A549 (cell line): ENCODE results near the gene CASK.

Source experiments
- BHLHE40 ChIP-seq: IDR thresholded peaks from 2 replicates; pipeline ENCODE4 v1.6.1; 2012; ENCODE audit warnings: low read depth, low read length, inconsistent platforms
- CHD2 ChIP-seq: fragments of 150-350 bp; IDR thresholded peaks from 2 replicates; pipeline ENCODE4 v1.6.1; 2014; ENCODE audit warnings: low read length; ENCODE audit not compliant: partially characterized antibody
- E2F6 ChIP-seq: IDR thresholded peaks from 2 replicates; pipeline ENCODE4 v1.6.1; 2012; ENCODE audit warnings: low read depth, borderline replicate concordance
- HOXB5 ChIP-seq: fragments of 250-450 bp; sonication (Bioruptor Pico); IDR thresholded peaks from 2 replicates; pipeline ENCODE4 v1.5.0; 2020; ENCODE audit warnings: mild to moderate bottlenecking, moderate library complexity
- SREBF2 ChIP-seq: fragments of 450-650 bp; IDR thresholded peaks from 2 replicates; pipeline ENCODE4 v1.6.1; 2014; ENCODE audit warnings: mild to moderate bottlenecking, moderate library complexity
- TF ChIP-seq, protein P1 (sequence below): fragments of >200 bp; sonication (Bioruptor Twin); formaldehyde crosslinking; IDR thresholded peaks from 3 replicates; pipeline ENCODE4 v1.5.1; 2016
- TF ChIP-seq, protein P2 (sequence below): fragments of 450-650 bp; IDR thresholded peaks from 2 replicates; pipeline ENCODE4 v1.6.1; 2014; ENCODE audit warnings: antibody characterized with exemption

DNA sequence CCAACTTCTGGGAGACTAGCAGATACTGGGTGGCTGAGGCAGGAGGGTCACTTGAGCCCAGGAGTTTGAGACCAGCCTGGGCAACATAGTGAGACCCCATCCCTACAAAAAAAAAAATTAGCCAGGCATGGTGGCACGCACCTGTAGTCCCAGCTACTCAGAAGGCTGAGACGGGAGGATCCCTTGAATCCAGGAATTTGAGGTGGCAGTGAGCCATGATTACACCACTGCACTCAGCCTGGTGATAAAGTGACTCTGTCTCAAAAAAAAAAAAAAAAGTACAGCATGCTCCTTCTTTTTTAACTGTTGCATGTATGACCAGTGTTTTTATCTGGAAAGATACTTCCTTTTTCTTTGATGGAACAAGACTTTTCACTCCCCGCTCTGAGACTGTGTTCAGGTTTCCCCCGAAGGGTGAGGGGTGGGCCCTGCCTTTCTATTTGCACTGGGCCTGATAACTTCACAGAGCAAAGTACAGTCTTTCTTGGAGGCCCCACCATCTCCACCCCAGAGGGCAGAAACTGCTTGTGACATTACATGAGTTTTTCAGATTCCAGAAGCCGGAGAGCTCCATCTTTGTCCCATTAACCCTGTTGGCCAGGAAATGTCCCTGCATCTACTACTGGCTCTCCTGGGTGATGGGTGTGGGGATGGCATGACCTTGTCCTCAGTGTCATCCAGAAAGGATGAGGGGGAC is 441.1 kb downstream of the CASK start:
- TF ChIP-seq, protein P1, sequence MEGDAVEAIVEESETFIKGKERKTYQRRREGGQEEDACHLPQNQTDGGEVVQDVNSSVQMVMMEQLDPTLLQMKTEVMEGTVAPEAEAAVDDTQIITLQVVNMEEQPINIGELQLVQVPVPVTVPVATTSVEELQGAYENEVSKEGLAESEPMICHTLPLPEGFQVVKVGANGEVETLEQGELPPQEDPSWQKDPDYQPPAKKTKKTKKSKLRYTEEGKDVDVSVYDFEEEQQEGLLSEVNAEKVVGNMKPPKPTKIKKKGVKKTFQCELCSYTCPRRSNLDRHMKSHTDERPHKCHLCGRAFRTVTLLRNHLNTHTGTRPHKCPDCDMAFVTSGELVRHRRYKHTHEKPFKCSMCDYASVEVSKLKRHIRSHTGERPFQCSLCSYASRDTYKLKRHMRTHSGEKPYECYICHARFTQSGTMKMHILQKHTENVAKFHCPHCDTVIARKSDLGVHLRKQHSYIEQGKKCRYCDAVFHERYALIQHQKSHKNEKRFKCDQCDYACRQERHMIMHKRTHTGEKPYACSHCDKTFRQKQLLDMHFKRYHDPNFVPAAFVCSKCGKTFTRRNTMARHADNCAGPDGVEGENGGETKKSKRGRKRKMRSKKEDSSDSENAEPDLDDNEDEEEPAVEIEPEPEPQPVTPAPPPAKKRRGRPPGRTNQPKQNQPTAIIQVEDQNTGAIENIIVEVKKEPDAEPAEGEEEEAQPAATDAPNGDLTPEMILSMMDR: no peak
- TF ChIP-seq, protein P2, sequence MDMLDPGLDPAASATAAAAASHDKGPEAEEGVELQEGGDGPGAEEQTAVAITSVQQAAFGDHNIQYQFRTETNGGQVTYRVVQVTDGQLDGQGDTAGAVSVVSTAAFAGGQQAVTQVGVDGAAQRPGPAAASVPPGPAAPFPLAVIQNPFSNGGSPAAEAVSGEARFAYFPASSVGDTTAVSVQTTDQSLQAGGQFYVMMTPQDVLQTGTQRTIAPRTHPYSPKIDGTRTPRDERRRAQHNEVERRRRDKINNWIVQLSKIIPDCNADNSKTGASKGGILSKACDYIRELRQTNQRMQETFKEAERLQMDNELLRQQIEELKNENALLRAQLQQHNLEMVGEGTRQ: no peak
- TF ChIP-seq SREBF2 (no peak), E2F6 (no peak), HOXB5 (CRISPR knock-in tag) (no peak), CHD2 (no peak), BHLHE40 (no peak)
